HepG2 (cell line): ENCODE measurements around the gene ATP9B. TPM values are rescaled to one million over a fixed set of nuclear protein-coding genes. Genes with fewer than 3 reads are reported as not detected.

ENCODE experiments used
- ATAC-seq: fragments of 200-7000 bp; cut with Tn5 transposase; 3 replicates; pipeline ENCODE4 v1.9.1; 2020; ENCODE audit warnings: mild to moderate bottlenecking, moderate library complexity
- BruUV-seq: library from RNA; stranded (reverse); fragments of 400-500 nt; replicated peaks from 2 replicates; lab custom pipeline; 2021; lab: Mats Ljungman, UMichigan
- CTCF ChIA-PET: fragments of 300-600 bp; formaldehyde crosslinking; extraction: SDS; loops from one replicate; lab custom pipeline; 2021; ENCODE audit warnings: low total read pairs, inconsistent platforms, low intra/inter-chr PET ratio; lab: Yijun Ruan, JAX
- POLR2A ChIA-PET: fragments of 350-600 bp; sonication (Branson Sonifier 250); formaldehyde crosslinking; loops from one replicate; lab custom pipeline; 2020; ENCODE audit warnings: antibody characterized with exemption, inconsistent platforms; lab: Yijun Ruan, JAX
- DNase-seq: peaks from one replicate; pipeline ENCODE4 v3.0.0-alpha.2; 2015; ENCODE audit warnings: low spot score
- FAIRE-seq: peaks from 3 replicates; lab custom pipeline; 2011; peaks lifted over from hg19 to GRCh38; lab: Jason Lieb, UNC
- H2AFZ ChIP-seq: one replicate; pipeline ENCODE4 v1.6.1; 2011; ENCODE audit warnings: low read length, inconsistent platforms
- H3K27ac ChIP-seq: fragments of 300-600 bp; 3 replicates; pipeline ENCODE4 v1.8.0; 2011; ENCODE audit warnings: mixed run types, mild to moderate bottlenecking, mixed read lengths, low read length, inconsistent platforms; ENCODE audit not compliant: insufficient read depth; ENCODE audit errors: extremely low read length
- H3K27me3 ChIP-seq, 2 experiments: fragments of 200-600 bp in 1 of 2; 2 replicates in 1 of 2; 3 replicates in 1 of 2; pipeline versions ENCODE4 v1.6.0 to v1.8.0; 2011; ENCODE audit warnings: low read length in 2 of 2, mild to moderate bottlenecking in 2 of 2, moderate library complexity in 2 of 2, inconsistent platforms in 1 of 2; ENCODE audit not compliant: insufficient read depth in 2 of 2, control insufficient read depth in 1 of 2
- H3K36me3 ChIP-seq, 2 experiments: fragments of 200-600 bp in 1 of 2; replicated peaks in 1 of 2; 2 replicates in 1 of 2; 3 replicates in 1 of 2; pipeline versions ENCODE4 v1.5.1 to v1.8.0; 2011; ENCODE audit warnings: low read length in 2 of 2, inconsistent platforms in 1 of 2; ENCODE audit not compliant: insufficient read depth in 2 of 2, control insufficient read depth in 1 of 2
- H3K4me1 ChIP-seq: 2 replicates; pipeline ENCODE4 v1.5.1; 2012; ENCODE audit warnings: low read length, inconsistent platforms; ENCODE audit not compliant: insufficient read depth
- H3K4me2 ChIP-seq: 2 replicates; pipeline ENCODE4 v1.6.0; 2011; ENCODE audit warnings: low read depth, low read length, inconsistent platforms
- H3K4me3 ChIP-seq, 3 experiments: fragments of 200-600 bp in 1 of 3; sonication (generic), shearing (Covaris generic) in 1 of 3; replicated peaks in 1 of 3; 2 replicates each; pipeline ENCODE4 v1.5.1; 2011 to 2016; ENCODE audit warnings: low read length in 3 of 3, inconsistent platforms in 2 of 3, low read depth in 2 of 3, mild to moderate bottlenecking in 2 of 3, control low read depth in 1 of 3, mixed read lengths in 1 of 3; ENCODE audit not compliant: insufficient read depth in 1 of 3
- H3K79me2 ChIP-seq: one replicate; pipeline ENCODE4 v1.6.1; 2011; ENCODE audit warnings: low read length, inconsistent platforms; ENCODE audit not compliant: insufficient read depth
- H3K9ac ChIP-seq: 2 replicates; pipeline ENCODE4 v1.6.0; 2011; ENCODE audit warnings: mild to moderate bottlenecking, low read depth, low read length, inconsistent platforms; ENCODE audit not compliant: insufficient read depth
- H3K9me3 ChIP-seq: 2 replicates; pipeline ENCODE4 v1.5.1; 2012; ENCODE audit warnings: mild to moderate bottlenecking, low read length
- H4K20me1 ChIP-seq: 2 replicates; pipeline ENCODE4 v1.6.0; 2011; ENCODE audit warnings: inconsistent platforms, mild to moderate bottlenecking, low read length, moderate library complexity; ENCODE audit not compliant: insufficient read depth
- ELF1 ChIP-seq: sonication (generic); formaldehyde crosslinking; IDR thresholded peaks from 2 replicates; pipeline ENCODE4 v1.4.0; 2020; ENCODE audit warnings: missing genetic modification reagents
- POGK ChIP-seq: sonication (generic); formaldehyde crosslinking; conservative IDR thresholded peaks from 2 replicates; pipeline ENCODE4 v1.8.0; 2022; ENCODE audit warnings: mild to moderate bottlenecking, moderate library complexity, missing genetic modification reagents
- PPARG ChIP-seq: conservative IDR thresholded peaks from 2 replicates; pipeline ENCODE4 v1.6.1; 2016; ENCODE audit warnings: missing biosample characterization, missing genetic modification reagents
- PRMT3 ChIP-seq: sonication (generic); formaldehyde crosslinking; IDR thresholded peaks from 2 replicates; pipeline ENCODE4 v1.8.1; 2022; ENCODE audit warnings: low read depth, mild to moderate bottlenecking, moderate library complexity, missing genetic modification reagents, borderline replicate concordance
- SP1 ChIP-seq, 2 experiments: fragments of 450-650 bp in 1 of 2; sonication (generic) in 1 of 2; formaldehyde crosslinking in 1 of 2; IDR thresholded peaks; 2 replicates each; pipeline versions ENCODE4 v1.4.0 to v1.6.1; 2016 to 2020; ENCODE audit warnings: missing genetic modification reagents in 1 of 2
- SRF ChIP-seq: IDR thresholded peaks from 2 replicates; pipeline ENCODE4 v1.6.1; 2011; ENCODE audit warnings: mild to moderate bottlenecking, low read depth, low read length, moderate library complexity
- ZBTB39 ChIP-seq: sonication (generic); formaldehyde crosslinking; IDR thresholded peaks from 2 replicates; pipeline ENCODE4 v1.5.0; 2020; ENCODE audit warnings: missing genetic modification reagents
- ZMAT3 ChIP-seq: sonication (generic); formaldehyde crosslinking; conservative IDR thresholded peaks from 2 replicates; pipeline ENCODE4 v1.7.0; 2021; ENCODE audit warnings: missing genetic modification reagents
- ZNF430 ChIP-seq: sonication (generic); formaldehyde crosslinking; IDR thresholded peaks from 2 replicates; pipeline ENCODE4 v1.9.0; 2021; ENCODE audit warnings: mild to moderate bottlenecking, missing genetic modification reagents
- ZNF572 ChIP-seq: sonication (generic); formaldehyde crosslinking; IDR thresholded peaks from 2 replicates; pipeline ENCODE4 v1.5.1; 2020; ENCODE audit warnings: mild to moderate bottlenecking, missing genetic modification reagents
- ZNF589 ChIP-seq: sonication (generic); formaldehyde crosslinking; conservative IDR thresholded peaks from 2 replicates; pipeline ENCODE4 v1.8.0; 2022; ENCODE audit warnings: mild to moderate bottlenecking, moderate library complexity, missing genetic modification reagents
- WGBS: methylation state at CpG from one replicate; pipeline ENCODE4 v1.1.6; 2017; ENCODE audit warnings: low lambda C conversion rate; 5-methylcytosine and 5-hydroxymethylcytosine counted together
- in situ Hi-C: cut with HindIII; loops from 2 replicates; pipeline ENCODE4 v1.10.0; 2017; ENCODE audit warnings: low pct_unique_long_range_greater_than_20kb; ENCODE audit not compliant: extremely low pct_ligation_motif_present
- intact Hi-C: fragments of 100-400 bp; cut with micrococcal nuclease; formaldehyde crosslinking; loops from one replicate; pipeline ENCODE4 v1.10.0; 2022; ENCODE audit not compliant: unreplicated experiment
- polyA plus RNA-seq, 8 experiments: library from polyadenylated mRNA; depleted of rRNA in 3 of 8; stranded (reverse) in 7 of 8; unstranded in 1 of 8; fragments of >200 nt; fragmentation: Illumina TruSeq in 4 of 8; extraction: Trizol in 4 of 8; gene quantifications; 2 replicates each; pipeline versions ENCODE4 v1.2.1 to v1.2.3, GENCODE V29; 2011 to 2016; ENCODE audit warnings: low read depth in 4 of 8, missing spikeins in 1 of 8, mixed read lengths in 1 of 8; ENCODE audit not compliant: insufficient read depth in 1 of 8
- total RNA-seq, 5 experiments: library from RNA; depleted of rRNA; stranded (reverse); fragments of >200 nt; fragmentation: Illumina TruSeq; extraction: Trizol; gene quantifications; 2 replicates each; pipeline ENCODE4 v1.2.3, GENCODE V29; 2016; ENCODE audit warnings: low read depth in 1 of 5
- TF ChIP-seq, protein P1 (sequence below): sonication (generic); formaldehyde crosslinking; IDR thresholded peaks from 2 replicates; pipeline ENCODE4 v1.8.1; 2023; ENCODE audit warnings: mild to moderate bottlenecking, missing genetic modification reagents

ATP9B gene
- total and polyA plus RNA-seq, 2 of the 13 experiments (the other 11 are each of a cell fraction or from before 2014, with no cell fraction given), result 10.8 to 11.3 TPM

GRCh38 chr18:79139206-79139605, 70.0 kb downstream of the ATP9B start:
- H3K4me3 ChIP-seq, result no peak overlapping the region
- H3K79me2 ChIP-seq, result no peaks in the 10 kb centered on the region
- intact Hi-C loops (no loop called here), in situ Hi-C loops (no loop called here)
- peaks cover 11% of the 10 kb centered on the region; the same call in 1 of the 2 replicates for H3K4me1 ChIP-seq
- CTCF ChIA-PET, result no interaction called here
- no peaks in the 10 kb centered on the region for H3K27me3 ChIP-seq
- H2AFZ ChIP-seq, result no peak overlapping the region
- peaks cover 0 to 6% of the 10 kb centered on the region in 2 experiments; a peak in 1 of 5 replicates for H3K36me3 ChIP-seq
- no peak for TF ChIP-seq ZNF589 (CRISPR knock-in tag)
- no peak for TF ChIP-seq SRF
- TF ChIP-seq ZNF430 (CRISPR knock-in tag), result no peak
- no peak for TF ChIP-seq SP1 (IDR thresholded peaks at IDR 0.05)
- no peak for TF ChIP-seq SP1 (CRISPR knock-in tag; IDR thresholded peaks at IDR 0.05)
- no peak for TF ChIP-seq POGK (CRISPR knock-in tag)
- TF ChIP-seq PPARG (CRISPR knock-in tag), result no peak
- TF ChIP-seq ZMAT3 (CRISPR knock-in tag), result no peak
- TF ChIP-seq ELF1 (CRISPR knock-in tag), result no peak
- TF ChIP-seq, protein P1, sequence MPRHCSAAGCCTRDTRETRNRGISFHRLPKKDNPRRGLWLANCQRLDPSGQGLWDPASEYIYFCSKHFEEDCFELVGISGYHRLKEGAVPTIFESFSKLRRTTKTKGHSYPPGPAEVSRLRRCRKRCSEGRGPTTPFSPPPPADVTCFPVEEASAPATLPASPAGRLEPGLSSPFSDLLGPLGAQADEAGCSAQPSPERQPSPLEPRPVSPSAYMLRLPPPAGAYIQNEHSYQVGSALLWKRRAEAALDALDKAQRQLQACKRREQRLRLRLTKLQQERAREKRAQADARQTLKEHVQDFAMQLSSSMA, result no peak
- TF ChIP-seq ZBTB39, result no peak
- no peak for TF ChIP-seq ZNF572 (CRISPR knock-in tag)
- TF ChIP-seq PRMT3 (CRISPR knock-in tag), result no peak
- DNase-seq (no peak), FAIRE-seq (no peak), ATAC-seq (no peak)
- POLR2A ChIA-PET, result no interaction called here
- no peak overlapping the region for H3K27ac ChIP-seq
- no peaks in the 10 kb centered on the region for H4K20me1 ChIP-seq
- H3K4me2 ChIP-seq, result no peak overlapping the region
- 100% methylated on average over 4 of the region's 4 CpGs for WGBS
- no TSS peak for BruUV-seq
- H3K9ac ChIP-seq, result no peak overlapping the region
- no peaks in the 10 kb centered on the region for H3K9me3 ChIP-seq
